ENCODE measurements around the gene DCK. TPM values are rescaled to one million over a fixed set of nuclear protein-coding genes. Genes with fewer than 3 reads are reported as not detected.
A peak's percentile ranks its signal among the peaks of the same experiment; 100 is the strongest.

Gene DCK
- total RNA-seq, 1 experiment from 2014 or later, result 13.7 TPM

- no peaks in the 10 kb centered on the region for H3K4me1 Mint-ChIP-seq
- Histone ChIP-seq H2BK20ac (ENCODE audit: low read depth, low read length, poor library complexity, severe bottlenecking) (no peak overlapping the region), H3K9me3 (ENCODE audit: control insufficient read depth, low read depth, low read length) (no peaks in the 10 kb centered on the region), H3K56ac (ENCODE audit: insufficient read length, low read depth, low read length) (no peak overlapping the region), H3K23ac (ENCODE audit: insufficient read length, low read depth, low read length) (no peak overlapping the region), H3K27me3 (ENCODE audit: insufficient read depth, low read length) (no peaks in the 10 kb centered on the region), H2BK15ac (ENCODE audit: low read depth, low read length) (no peak overlapping the region), H2BK12ac (ENCODE audit: insufficient read length, low read depth, low read length) (no peak overlapping the region), H3K9ac (ENCODE audit: extremely low read depth, insufficient read length, low read length) (no peak overlapping the region), H3K4me1 (ENCODE audit: insufficient read depth, low read length) (no peaks in the 10 kb centered on the region), H3K79me1 (ENCODE audit: insufficient read depth, low read depth, low read length, poor library complexity, severe bottlenecking) (no peaks in the 10 kb centered on the region), H3K27ac (ENCODE audit: insufficient read length, low read depth, low read length) (no peak overlapping the region), H3K4ac (ENCODE audit: low read depth, low read length) (no peak overlapping the region), H3K14ac (ENCODE audit: insufficient read depth, low read length) (no peak overlapping the region), H4K8ac (replicated peaks; ENCODE audit: insufficient read length, low read depth, low read length) (no peak overlapping the region), H3K18ac (ENCODE audit: insufficient read length, low read depth, low read length) (no peak overlapping the region), H3K23me2 (ENCODE audit: insufficient read length, low read depth, low read length, poor library complexity, severe bottlenecking) (no peaks in the 10 kb centered on the region), H4K5ac (ENCODE audit: insufficient read length, low read depth, low read length) (no peak overlapping the region), H3K4me2 (ENCODE audit: insufficient read depth, insufficient read length, low read length) (no peak overlapping the region), H4K91ac (ENCODE audit: insufficient read length, low read depth, low read length) (no peak overlapping the region), H2AFZ (ENCODE audit: low read length) (no peak overlapping the region), H3T11ph (ENCODE audit: low read length) (no peak overlapping the region), H2AK5ac (ENCODE audit: insufficient read length, low read length) (no peak overlapping the region), H4K20me1 (ENCODE audit: control insufficient read depth, insufficient read depth, insufficient read length) (no peaks in the 10 kb centered on the region), H2BK5ac (ENCODE audit: insufficient read length, low read length) (no peak overlapping the region), H3K79me2 (ENCODE audit: insufficient read depth, low read length) (no peaks in the 10 kb centered on the region), H2BK120ac (ENCODE audit: low read depth, low read length, poor library complexity, severe bottlenecking) (no peak overlapping the region)
- no CpG with 5 or more reads among the region's 5 CpGs for WGBS (ENCODE audit: extremely low coverage, insufficient read length, low lambda C conversion rate)
- no peak for TF ChIP-seq CTCF (conservative IDR thresholded peaks at IDR 0.05)
- peaks cover 12% of the 10 kb centered on the region in 2 experiments; a peak in 4 of 5 replicates for H3K9me3 Mint-ChIP-seq
- H3K36me3 Mint-ChIP-seq (ENCODE audit: insufficient read depth in 1 of 3, low read depth in 3 of 3), result peaks cover 0 to 3% (median 3%) of the 10 kb centered on the region in 3 experiments; a peak in 1 of 7 replicates
- no peaks in the 10 kb centered on the region for H3K27me3 Mint-ChIP-seq (ENCODE audit: low read depth)
- peak overlapping the region in 1 of 3 experiments; percentile 53; a peak in 1 of 7 replicates for H3K27ac Mint-ChIP-seq
- no peak for DNase-seq
- H3K4me3 Mint-ChIP-seq, result no peak overlapping the region
Measured at GRCh38 chr4:71049395-71049794, 55.9 kb downstream of the DCK start.

All from H9 (cell line).